ENCODE results near the gene NF2.
"Not testable (repeated sequence)": the region's sequence is repeated elsewhere in the genome, so short reads cannot be mapped to it uniquely, and the experiment has no call there.

The NF2 gene

GRCh38 chr22:29580200-29580810 lies 23.1 kb upstream of the NF2 start:
- H3K36me3 Mint-ChIP-seq (ENCODE audit: low read depth): no peaks in the 10 kb centered on the region
- H3K4me1 Mint-ChIP-seq (ENCODE audit: low read depth): peaks cover 10% of the 10 kb centered on the region
- H3K9me3 Mint-ChIP-seq: no peaks in the 10 kb centered on the region
- DNase-seq (ENCODE audit: low spot score): peak; percentile 6
- peak overlapping the region; percentile 91 for H3K27ac Mint-ChIP-seq
- H3K4me3 Mint-ChIP-seq: peak overlapping the region; percentile 94
- H3K27me3 Mint-ChIP-seq (ENCODE audit: low read depth): no peaks in the 10 kb centered on the region

DNA sequence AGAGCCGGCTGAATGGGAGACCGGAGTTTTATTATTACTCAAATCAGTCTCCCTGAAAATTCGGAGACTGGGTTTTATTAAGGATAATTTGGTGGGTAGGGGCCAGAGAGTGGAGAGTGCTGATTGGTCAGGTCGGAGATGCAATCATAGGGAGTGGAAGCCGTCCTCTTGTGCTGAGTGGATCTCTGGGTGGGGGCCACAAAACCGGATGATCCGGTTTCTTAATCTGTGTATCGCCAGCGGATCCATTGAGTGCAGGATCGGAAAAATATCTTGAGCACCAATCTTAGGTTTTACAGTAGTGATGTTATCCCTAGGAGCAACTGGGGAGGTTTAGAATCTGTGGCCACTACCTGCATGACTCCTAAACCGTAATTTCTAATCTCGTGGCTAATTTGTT lies 21.6 kb upstream of the NF2 start:
- H3K9me3 Mint-ChIP-seq: no peaks in the 10 kb centered on the region
- H3K4me3 Mint-ChIP-seq: peak overlapping the region; percentile 94
- H3K27me3 Mint-ChIP-seq (ENCODE audit: low read depth): no peaks in the 10 kb centered on the region
- DNase-seq (ENCODE audit: low spot score): no peak
- no peaks in the 10 kb centered on the region for H3K36me3 Mint-ChIP-seq (ENCODE audit: low read depth)
- H3K27ac Mint-ChIP-seq: peak overlapping the region; percentile 17
- H3K4me1 Mint-ChIP-seq (ENCODE audit: low read depth): peaks cover 10% of the 10 kb centered on the region

- Mint-ChIP-seq H3K4me3 (no peak overlapping the region), H3K27me3 (ENCODE audit: low read depth) (no peaks in the 10 kb centered on the region), H3K27ac (no peak overlapping the region), H3K36me3 (ENCODE audit: low read depth) (no peaks in the 10 kb centered on the region), H3K4me1 (ENCODE audit: low read depth) (peaks cover 9% of the 10 kb centered on the region), H3K9me3 (no peaks in the 10 kb centered on the region)
- no peak for DNase-seq (ENCODE audit: low spot score)
Measured at GRCh38 chr22:29584975-29585374, 18.5 kb upstream of the NF2 start.

DNA sequence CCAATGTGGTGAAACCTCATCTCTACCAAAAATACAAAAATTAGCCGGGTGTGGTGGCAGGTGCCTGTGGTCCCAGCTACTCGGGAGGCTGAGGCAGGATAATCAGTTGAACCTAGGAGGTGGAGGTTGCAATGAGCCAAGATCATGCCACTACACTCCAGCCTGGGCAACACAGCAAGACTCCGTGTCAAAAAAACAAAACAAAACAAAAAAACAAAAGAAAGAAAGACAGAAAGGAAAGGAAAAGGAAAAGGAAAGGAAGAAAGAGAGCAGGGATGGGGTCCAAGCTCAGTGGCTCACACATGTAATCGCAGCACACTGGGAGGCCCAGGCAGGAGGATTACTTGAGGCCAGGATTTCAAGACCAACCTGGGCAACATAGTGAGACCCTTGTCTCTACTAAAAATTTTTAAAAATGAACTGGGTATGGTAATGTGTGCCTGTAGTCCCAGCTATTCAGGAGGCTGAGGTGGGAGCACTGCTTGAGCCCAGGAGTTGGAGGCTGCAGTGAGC lies 17.2 kb upstream of the NF2 start:
- not testable (repeated sequence) for H3K36me3 Mint-ChIP-seq (ENCODE audit: low read depth); DNase-seq (ENCODE audit: low spot score); H3K27me3 Mint-ChIP-seq (ENCODE audit: low read depth); H3K4me3 Mint-ChIP-seq; H3K9me3 Mint-ChIP-seq
- H3K27ac Mint-ChIP-seq: peak overlapping the region; percentile 46
- H3K4me1 Mint-ChIP-seq (ENCODE audit: low read depth): peaks cover 14% of the 10 kb centered on the region

DNA sequence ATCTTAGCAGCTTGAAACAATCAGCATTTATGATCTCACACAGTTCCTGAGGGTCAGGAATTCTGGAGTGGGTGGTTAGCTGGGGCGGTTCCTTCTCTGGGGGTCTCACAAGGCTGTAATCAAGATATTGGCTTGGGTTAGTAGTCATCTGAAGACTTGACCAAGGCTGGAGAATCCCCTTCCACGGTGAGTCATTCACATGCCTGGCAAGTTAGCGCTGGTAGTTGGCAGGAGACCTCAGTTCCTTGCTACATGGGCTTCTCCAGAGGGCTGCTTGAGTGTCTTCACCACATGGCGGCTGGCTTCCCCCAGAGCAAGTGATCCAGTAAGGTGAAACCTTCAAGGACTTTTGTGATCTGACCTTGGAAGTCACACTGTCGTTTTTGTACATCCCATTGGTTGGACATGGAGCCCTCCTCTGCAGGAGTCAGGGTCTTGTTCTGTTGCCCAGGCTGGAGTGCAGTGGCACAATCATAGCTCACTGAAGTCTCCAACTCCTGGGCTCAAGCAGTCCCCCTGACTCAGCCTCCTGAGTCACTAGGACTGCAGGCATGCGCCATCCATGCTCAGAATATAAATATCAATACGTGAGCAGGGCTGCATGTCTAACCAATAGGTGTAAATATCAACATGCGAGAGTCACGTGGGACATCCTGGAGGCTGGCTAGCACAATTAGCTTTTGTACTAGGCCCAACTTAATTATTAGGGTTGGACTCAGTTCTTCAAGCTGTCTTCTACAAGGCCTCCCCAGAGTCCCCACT lies 15.3 kb upstream of the NF2 start:
- DNase-seq (ENCODE audit: low spot score): no peak
- Mint-ChIP-seq H3K4me3 (no peak overlapping the region), H3K27ac (no peak overlapping the region), H3K4me1 (ENCODE audit: low read depth) (peaks cover 11% of the 10 kb centered on the region), H3K9me3 (no peaks in the 10 kb centered on the region), H3K36me3 (ENCODE audit: low read depth) (no peaks in the 10 kb centered on the region), H3K27me3 (ENCODE audit: low read depth) (no peaks in the 10 kb centered on the region)

GRCh38 chr22:29593923-29594322 lies 9.5 kb upstream of the NF2 start:
- DNase-seq (ENCODE audit: low spot score): no peak
- Mint-ChIP-seq H3K4me3 (no peak overlapping the region), H3K4me1 (ENCODE audit: low read depth) (peaks cover 11% of the 10 kb centered on the region), H3K9me3 (peaks cover 4% of the 10 kb centered on the region), H3K36me3 (ENCODE audit: low read depth) (no peaks in the 10 kb centered on the region), H3K27me3 (ENCODE audit: low read depth) (no peaks in the 10 kb centered on the region), H3K27ac (no peak overlapping the region)

GRCh38 chr22:29594447-29594846 lies 9.0 kb upstream of the NF2 start:
- DNase-seq (ENCODE audit: low spot score); H3K27me3 Mint-ChIP-seq (ENCODE audit: low read depth); H3K9me3 Mint-ChIP-seq; H3K27ac Mint-ChIP-seq; H3K36me3 Mint-ChIP-seq (ENCODE audit: low read depth); H3K4me3 Mint-ChIP-seq: not testable (repeated sequence)
- H3K4me1 Mint-ChIP-seq (ENCODE audit: low read depth): peaks cover 11% of the 10 kb centered on the region

- Mint-ChIP-seq H3K27me3 (ENCODE audit: low read depth) (no peaks in the 10 kb centered on the region), H3K4me3 (no peak overlapping the region), H3K9me3 (peaks cover 4% of the 10 kb centered on the region), H3K4me1 (ENCODE audit: low read depth) (no peaks in the 10 kb centered on the region), H3K27ac (no peak overlapping the region), H3K36me3 (ENCODE audit: low read depth) (no peaks in the 10 kb centered on the region)
- DNase-seq (ENCODE audit: low spot score): no peak
Measured at GRCh38 chr22:29596408-29596807, 7.0 kb upstream of the NF2 start.

DNA sequence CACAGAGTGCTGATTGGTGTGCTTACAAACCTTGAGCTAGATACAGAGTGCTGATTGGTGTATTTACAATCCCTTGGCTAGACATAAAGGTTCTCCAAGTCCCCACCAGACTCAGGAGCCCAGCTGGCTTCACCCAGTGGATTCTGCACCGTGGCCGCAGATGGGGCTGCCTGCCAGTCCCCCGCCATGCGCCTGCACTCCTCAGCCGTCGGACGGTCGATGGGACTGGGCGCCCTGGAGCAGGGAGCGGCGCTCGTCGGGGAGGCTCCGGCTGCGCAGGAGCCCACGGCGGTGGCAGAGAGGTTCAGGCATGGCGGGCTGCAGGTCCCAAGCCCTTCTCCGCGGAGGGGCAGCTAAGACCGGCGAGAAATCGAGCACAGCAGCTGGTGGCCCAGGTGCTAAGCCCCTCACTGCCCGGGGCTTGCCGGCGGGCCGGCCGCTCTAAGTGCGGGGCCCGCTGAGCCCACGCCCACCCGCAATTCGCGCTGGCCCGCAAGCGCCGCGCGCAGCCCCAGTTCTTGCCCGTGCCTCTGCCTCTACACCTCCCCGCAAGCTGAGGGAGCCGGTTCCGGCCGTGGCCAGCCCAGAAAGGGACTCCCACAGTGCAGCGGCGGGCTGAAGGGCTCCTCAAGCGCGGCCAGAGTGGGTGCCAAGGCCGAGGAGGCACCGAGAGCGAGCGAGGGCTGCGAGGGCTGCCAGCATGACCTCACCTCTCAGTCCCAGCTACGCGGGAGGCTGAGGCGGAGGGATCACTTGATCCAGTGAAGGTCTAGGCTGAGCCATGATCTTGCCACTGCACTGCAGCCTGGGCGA lies 5.4 kb upstream of the NF2 start:
- H3K4me1 Mint-ChIP-seq (ENCODE audit: low read depth); H3K27me3 Mint-ChIP-seq (ENCODE audit: low read depth); H3K27ac Mint-ChIP-seq; H3K4me3 Mint-ChIP-seq; H3K36me3 Mint-ChIP-seq (ENCODE audit: low read depth); H3K9me3 Mint-ChIP-seq; DNase-seq (ENCODE audit: low spot score): not testable (repeated sequence)

GRCh38 chr22:29598684-29599020 lies 4.8 kb upstream of the NF2 start:
- no peak for DNase-seq (ENCODE audit: low spot score)
- no peak overlapping the region for H3K27ac Mint-ChIP-seq
- peaks cover 3% of the 10 kb centered on the region for H3K4me1 Mint-ChIP-seq (ENCODE audit: low read depth)
- no peaks in the 10 kb centered on the region for H3K27me3 Mint-ChIP-seq (ENCODE audit: low read depth)
- peaks cover 4% of the 10 kb centered on the region for H3K9me3 Mint-ChIP-seq
- H3K4me3 Mint-ChIP-seq: no peak overlapping the region
- H3K36me3 Mint-ChIP-seq (ENCODE audit: low read depth): no peaks in the 10 kb centered on the region

DNA sequence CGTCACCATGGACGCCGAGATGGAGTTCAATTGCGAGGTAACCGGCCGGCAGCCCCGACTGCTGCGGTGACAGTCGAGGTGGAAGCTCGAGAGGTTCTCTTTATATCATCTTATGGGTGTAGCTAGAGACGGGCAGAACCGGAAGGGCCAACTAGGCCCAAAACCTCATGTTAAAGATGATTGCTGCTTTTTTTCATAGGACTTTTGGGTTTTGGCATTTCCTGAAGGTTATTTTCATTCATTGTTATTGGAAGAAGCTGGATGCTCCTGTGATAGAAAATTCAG lies 585 bp downstream of the NF2 start:
- peaks cover 18% of the 10 kb centered on the region for H3K4me1 Mint-ChIP-seq (ENCODE audit: low read depth)
- no peaks in the 10 kb centered on the region for H3K9me3 Mint-ChIP-seq
- no peaks in the 10 kb centered on the region for H3K27me3 Mint-ChIP-seq (ENCODE audit: low read depth)
- peaks cover 20% of the 10 kb centered on the region for H3K36me3 Mint-ChIP-seq (ENCODE audit: low read depth)
- H3K27ac Mint-ChIP-seq: peak overlapping the region; percentile 95
- no peak for DNase-seq (ENCODE audit: low spot score)
- H3K4me3 Mint-ChIP-seq: peak overlapping the region; percentile 92

DNA sequence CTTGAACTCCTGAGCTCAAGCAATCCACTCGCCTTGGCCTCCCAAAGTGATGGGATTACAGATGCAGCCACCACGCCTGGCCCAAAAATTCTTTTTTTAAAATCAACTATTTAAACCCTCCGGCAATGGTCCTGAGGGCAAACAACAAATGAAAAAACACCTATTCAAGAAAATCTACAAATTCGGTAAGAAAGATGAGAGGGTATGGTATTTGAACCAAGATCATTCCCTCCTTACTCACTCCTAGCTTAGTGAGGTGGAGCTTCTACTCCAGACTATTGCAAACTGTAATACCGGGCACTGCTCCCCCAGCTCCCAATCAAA lies 2.1 kb downstream of the NF2 start:
- H3K27ac Mint-ChIP-seq: peak overlapping the region; percentile 15

DNA sequence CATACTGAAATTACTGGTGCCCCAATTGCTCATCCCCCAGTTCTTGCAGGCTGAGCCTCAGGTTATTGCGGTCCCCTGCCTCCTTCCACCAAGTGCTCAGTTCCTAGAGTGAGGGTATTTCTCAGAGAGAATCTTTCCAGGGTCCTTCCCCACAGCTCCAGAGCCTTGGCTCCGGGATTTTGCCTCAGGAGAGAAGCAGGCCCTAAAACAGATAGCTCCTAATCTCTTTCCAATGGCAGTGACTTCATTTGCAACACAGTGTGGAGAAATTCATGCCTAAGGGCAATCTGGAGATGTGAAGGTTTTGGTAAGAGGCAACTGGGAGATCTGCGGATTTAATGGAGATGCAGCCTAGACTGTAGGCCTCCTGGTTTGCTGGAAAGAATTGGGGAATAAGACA lies 2.9 kb downstream of the NF2 start:
- peaks cover 26% of the 10 kb centered on the region for H3K36me3 Mint-ChIP-seq (ENCODE audit: low read depth)
- H3K4me1 Mint-ChIP-seq (ENCODE audit: low read depth): peaks cover 18% of the 10 kb centered on the region
- no peak overlapping the region for H3K27ac Mint-ChIP-seq
- DNase-seq (ENCODE audit: low spot score): no peak
- no peaks in the 10 kb centered on the region for H3K27me3 Mint-ChIP-seq (ENCODE audit: low read depth)
- H3K9me3 Mint-ChIP-seq: peaks cover 7% of the 10 kb centered on the region
- H3K4me3 Mint-ChIP-seq: peak overlapping the region; percentile 2

More for the DNA sequence above, 2.1 kb downstream of the NF2 start:
- DNase-seq (ENCODE audit: low spot score): no peak
- Mint-ChIP-seq H3K4me3 (peak overlapping the region; percentile 92), H3K36me3 (ENCODE audit: low read depth) (peaks cover 23% of the 10 kb centered on the region), H3K27me3 (ENCODE audit: low read depth) (no peaks in the 10 kb centered on the region), H3K4me1 (ENCODE audit: low read depth) (peaks cover 18% of the 10 kb centered on the region), H3K9me3 (peaks cover under 1% of the 10 kb centered on the region)

DNA sequence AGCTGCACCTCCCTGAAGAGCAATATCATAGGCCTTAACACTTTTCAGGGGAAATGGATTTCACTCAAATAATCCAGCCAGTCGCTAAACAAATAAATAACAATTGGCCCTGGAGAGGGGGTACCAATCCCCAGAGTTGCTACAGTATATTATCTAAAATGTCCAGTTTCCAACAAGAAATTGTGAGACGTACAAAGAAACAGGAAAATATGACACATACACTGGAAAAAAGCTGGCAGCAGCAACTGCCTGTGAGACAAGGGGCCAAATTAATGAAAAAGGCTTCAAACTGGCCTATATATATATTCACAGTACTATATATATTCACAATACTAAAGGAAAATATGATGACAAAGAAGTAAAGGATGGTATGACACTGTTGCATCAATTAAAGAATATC lies 4.0 kb downstream of the NF2 start:
- Mint-ChIP-seq H3K36me3 (ENCODE audit: low read depth) (peaks cover 28% of the 10 kb centered on the region), H3K4me3 (no peak overlapping the region)

More for the DNA sequence above, 4.0 kb downstream of the NF2 start:
- Mint-ChIP-seq H3K9me3 (peaks cover 7% of the 10 kb centered on the region), H3K27me3 (ENCODE audit: low read depth) (no peaks in the 10 kb centered on the region), H3K27ac (no peak overlapping the region), H3K4me1 (ENCODE audit: low read depth) (peaks cover 16% of the 10 kb centered on the region)
- no peak for DNase-seq (ENCODE audit: low spot score)

Data from T-helper 2 cell treated with Interferon-gamma antibody and Interleukin-4, amounts not matched to agents 5 μg/mL and 100 μg/mL, for 36 hours (primary cell).